HG02588 (cell line): Measurements from ENCODE around the gene WDR27.
"Not testable (repeated sequence)": the region's sequence is repeated elsewhere in the genome, so short reads cannot be mapped to it uniquely, and the experiment has no call there.

Experiments
- ATAC-seq: cut with Tn5 transposase; IDR thresholded peaks from one replicate; pipeline ENCODE4 v1.9.1; 2021; ENCODE audit warnings: mild to moderate bottlenecking, moderate library complexity; ENCODE audit not compliant: unreplicated experiment

Gene WDR27

GRCh38 chr6:169533301-169534038 lies 168.4 kb downstream of the WDR27 start:
- no peak for ATAC-seq

- ATAC-seq = no peak
Observed at GRCh38 chr6:169530752-169531123, 171.1 kb downstream of the WDR27 start.

- ATAC-seq = no peak
Observed at GRCh38 chr6:169529931-169530751, 171.7 kb downstream of the WDR27 start.

- no peak for ATAC-seq
Observed at GRCh38 chr6:169528755-169529154, 173.1 kb downstream of the WDR27 start.

- ATAC-seq = no peak
Observed at GRCh38 chr6:169527306-169527705, 174.5 kb downstream of the WDR27 start.

GRCh38 chr6:169521825-169522224 lies 180.0 kb downstream of the WDR27 start:
- ATAC-seq = no peak

GRCh38 chr6:169520104-169520503 lies 181.7 kb downstream of the WDR27 start:
- ATAC-seq = no peak

GRCh38 chr6:169518451-169518850 lies 183.4 kb downstream of the WDR27 start:
- ATAC-seq = no peak

- ATAC-seq = no peak
Observed at GRCh38 chr6:169513478-169514193, 188.2 kb downstream of the WDR27 start.

- ATAC-seq = not testable (repeated sequence)
Observed at GRCh38 chr6:169511785-169512184, 190.0 kb downstream of the WDR27 start.

GRCh38 chr6:169510871-169511270 lies 191.0 kb downstream of the WDR27 start:
- ATAC-seq = no peak

GRCh38 chr6:169508452-169508851 lies 193.4 kb downstream of the WDR27 start:
- no peak for ATAC-seq

GRCh38 chr6:169503422-169504152 lies 198.2 kb downstream of the WDR27 start:
- ATAC-seq = no peak

GRCh38 chr6:169502445-169502844 lies 199.4 kb downstream of the WDR27 start:
- no peak for ATAC-seq

- ATAC-seq = no peak
Observed at GRCh38 chr6:169501777-169502313, 200.0 kb downstream of the WDR27 start.

- no peak for ATAC-seq
Observed at GRCh38 chr6:169501128-169501527, 200.7 kb downstream of the WDR27 start.

GRCh38 chr6:169500688-169501087 lies 201.1 kb downstream of the WDR27 start:
- ATAC-seq = no peak

- no peak for ATAC-seq
Observed at GRCh38 chr6:169499848-169500247, 202.0 kb downstream of the WDR27 start.

GRCh38 chr6:169498916-169499513 lies 202.8 kb downstream of the WDR27 start:
- no peak for ATAC-seq

- ATAC-seq = no peak
Observed at GRCh38 chr6:169495601-169496000, 206.2 kb downstream of the WDR27 start.
